Effector memory CD8-positive, alpha-beta T cell (primary cell): ENCODE measurements around the gene TTLL5.

Experiments
- ATAC-seq: fragments of 150-1000 bp; cut with Tn5 transposase; replicated peaks from 2 replicates; pipeline ENCODE4 v1.10.0; 2021; ENCODE audit warnings: mild to moderate bottlenecking, moderate library complexity
- DNase-seq, 3 experiments: peaks; one replicate each; pipeline ENCODE4 v3.0.0; 2021
- H3K27ac Mint-ChIP-seq, 2 donors: one replicate each; pipeline ENCODE4 v1.8.0; 2022; ENCODE audit warnings: mild to moderate bottlenecking in 2 of 2, mixed read lengths in 2 of 2, moderate library complexity in 2 of 2
- H3K27me3 Mint-ChIP-seq, 2 donors: one replicate each; pipeline ENCODE4 v1.8.0; 2022; ENCODE audit warnings: mixed read lengths in 2 of 2
- H3K36me3 Mint-ChIP-seq: one replicate; pipeline ENCODE4 v1.8.0; 2022; ENCODE audit warnings: mild to moderate bottlenecking, moderate library complexity, mixed read lengths; ENCODE audit not compliant: insufficient read depth
- H3K4me1 Mint-ChIP-seq, 2 donors: one replicate each; pipeline ENCODE4 v1.8.0; 2022; ENCODE audit warnings: low read depth in 2 of 2, mixed read lengths in 2 of 2
- H3K4me3 Mint-ChIP-seq, 2 donors: one replicate each; pipeline ENCODE4 v1.8.0; 2022; ENCODE audit warnings: mild to moderate bottlenecking in 2 of 2, mixed read lengths in 2 of 2, moderate library complexity in 2 of 2
- H3K9me3 Mint-ChIP-seq, 2 donors: one replicate each; pipeline ENCODE4 v1.8.0; 2022; ENCODE audit warnings: mixed read lengths in 2 of 2

The TTLL5 gene

DNA sequence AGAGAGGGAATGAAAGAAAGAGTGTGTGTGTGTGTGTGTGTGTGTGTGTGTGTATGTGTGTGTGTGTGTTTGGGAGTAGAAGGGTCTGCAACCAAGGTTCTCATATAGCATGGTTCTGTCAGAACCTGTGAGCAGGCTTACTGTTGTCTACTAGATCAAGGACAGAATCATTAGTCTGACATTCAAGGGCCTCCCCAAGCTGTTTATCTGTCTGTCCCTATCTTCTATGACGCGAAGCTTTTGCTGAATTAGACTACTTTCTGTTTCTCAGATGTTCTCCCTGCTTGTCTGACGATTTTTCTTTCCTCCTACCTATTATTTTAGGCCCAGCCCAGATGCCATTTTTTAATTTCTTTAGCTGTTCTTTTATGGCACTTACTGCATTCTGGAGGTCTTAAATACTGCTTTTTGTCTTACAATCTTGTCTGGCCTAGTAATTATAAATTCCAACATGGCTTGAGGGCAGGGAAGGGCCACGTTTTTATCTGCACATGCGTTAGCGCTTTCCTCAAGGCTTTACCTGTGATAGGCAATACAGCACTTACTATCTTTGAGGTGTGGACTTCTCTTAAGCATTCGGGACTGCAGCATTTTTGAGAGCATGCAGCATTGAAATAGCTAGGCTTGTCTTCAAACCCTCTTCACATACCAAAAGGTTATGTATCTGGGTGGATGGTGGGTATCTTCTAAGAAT is 150.2 kb downstream of the TTLL5 start:
- DNase-seq (no peak), ATAC-seq (no peak)
- no peaks in the 10 kb centered on the region for H3K9me3 Mint-ChIP-seq
- H3K27ac Mint-ChIP-seq = no peak overlapping the region
- H3K4me1 Mint-ChIP-seq = no peaks in the 10 kb centered on the region
- H3K4me3 Mint-ChIP-seq = no peak overlapping the region
- H3K27me3 Mint-ChIP-seq = no peaks in the 10 kb centered on the region
- H3K36me3 Mint-ChIP-seq = peaks cover 10% of the 10 kb centered on the region

DNA sequence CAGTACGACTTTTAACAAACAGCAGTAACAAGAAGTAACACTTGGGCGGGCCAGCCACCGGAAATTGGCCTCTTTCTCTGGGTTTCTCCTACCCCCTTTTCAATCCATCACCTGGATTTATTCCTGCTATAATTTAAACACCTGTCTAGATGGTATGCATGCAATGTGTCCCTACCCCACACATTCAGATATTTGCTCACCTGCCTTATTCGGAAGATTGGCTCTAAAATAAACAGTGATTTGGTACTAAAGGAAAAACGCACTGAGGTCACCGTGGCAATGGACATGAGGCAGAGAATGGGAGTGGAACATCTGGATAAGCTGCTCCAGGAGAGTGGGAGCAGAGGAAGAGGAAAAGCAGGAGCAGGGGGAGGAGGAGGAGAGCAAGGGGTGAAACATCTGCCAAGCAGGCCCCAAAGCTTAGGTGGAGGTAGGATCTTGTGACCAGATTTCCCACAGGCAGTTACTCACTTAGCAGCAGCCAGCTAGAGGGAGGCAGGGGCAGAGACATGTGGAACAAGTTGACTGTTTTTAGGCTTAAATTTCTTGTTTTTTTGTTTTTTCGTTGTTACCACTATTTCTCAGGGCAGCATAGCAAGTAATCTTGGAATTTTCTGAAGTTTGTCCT is 150.9 kb downstream of the TTLL5 start:
- H3K27me3 Mint-ChIP-seq = no peaks in the 10 kb centered on the region
- no peak for DNase-seq
- H3K9me3 Mint-ChIP-seq = no peaks in the 10 kb centered on the region
- no peak overlapping the region for H3K4me3 Mint-ChIP-seq
- no peak overlapping the region for H3K27ac Mint-ChIP-seq
- no peak for ATAC-seq
- H3K4me1 Mint-ChIP-seq = no peaks in the 10 kb centered on the region
- H3K36me3 Mint-ChIP-seq = peaks cover 7% of the 10 kb centered on the region

DNA sequence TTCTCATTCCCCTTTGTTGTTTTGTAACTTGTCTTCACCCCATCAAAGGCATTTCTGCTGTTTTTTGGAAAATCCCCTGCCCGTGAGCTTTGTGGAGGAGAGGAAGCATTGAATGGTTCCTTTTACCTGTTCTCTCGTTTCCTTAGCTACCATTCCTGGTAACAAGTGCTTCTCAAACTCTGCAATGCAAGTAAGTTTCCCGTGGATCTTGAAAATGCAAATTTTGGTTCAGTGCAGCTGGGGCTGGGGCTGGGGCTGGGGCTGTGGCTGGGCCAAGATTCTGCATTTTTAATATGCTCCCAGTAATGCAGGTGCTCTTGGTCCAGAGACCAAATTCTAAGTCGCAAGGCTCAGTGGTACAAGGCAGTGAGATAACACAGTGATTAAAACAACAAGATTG is 151.6 kb downstream of the TTLL5 start:
- Mint-ChIP-seq H3K9me3 (no peaks in the 10 kb centered on the region), H3K27ac (no peak overlapping the region), H3K36me3 (peaks cover 7% of the 10 kb centered on the region), H3K27me3 (no peaks in the 10 kb centered on the region), H3K4me3 (no peak overlapping the region), H3K4me1 (no peaks in the 10 kb centered on the region)
- DNase-seq (no peak), ATAC-seq (no peak)

DNA sequence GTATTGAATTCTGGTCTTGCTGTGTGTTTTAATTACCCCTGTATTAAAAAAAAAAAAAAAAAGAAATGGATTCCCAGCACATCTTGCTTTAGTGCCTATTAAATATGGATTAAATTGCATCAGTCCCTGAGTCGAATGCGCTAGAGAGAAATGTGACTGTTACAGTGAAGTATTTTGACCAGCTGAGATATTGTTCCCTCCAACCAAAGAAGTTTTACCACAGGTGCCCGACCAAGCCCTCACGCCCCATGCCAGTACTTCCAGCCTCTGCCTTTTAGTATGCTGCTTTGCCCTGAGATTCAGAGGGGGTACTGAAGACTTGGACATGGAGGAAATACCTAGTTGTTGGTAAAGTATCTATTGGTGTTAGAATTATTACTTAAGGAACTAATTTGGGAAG is 159.7 kb downstream of the TTLL5 start:
- Mint-ChIP-seq H3K4me1 (no peaks in the 10 kb centered on the region), H3K36me3 (peaks cover 12% of the 10 kb centered on the region), H3K27ac (no peak overlapping the region), H3K9me3 (no peaks in the 10 kb centered on the region), H3K27me3 (no peaks in the 10 kb centered on the region), H3K4me3 (no peak overlapping the region)
- no peak for DNase-seq
- ATAC-seq = no peak

DNA sequence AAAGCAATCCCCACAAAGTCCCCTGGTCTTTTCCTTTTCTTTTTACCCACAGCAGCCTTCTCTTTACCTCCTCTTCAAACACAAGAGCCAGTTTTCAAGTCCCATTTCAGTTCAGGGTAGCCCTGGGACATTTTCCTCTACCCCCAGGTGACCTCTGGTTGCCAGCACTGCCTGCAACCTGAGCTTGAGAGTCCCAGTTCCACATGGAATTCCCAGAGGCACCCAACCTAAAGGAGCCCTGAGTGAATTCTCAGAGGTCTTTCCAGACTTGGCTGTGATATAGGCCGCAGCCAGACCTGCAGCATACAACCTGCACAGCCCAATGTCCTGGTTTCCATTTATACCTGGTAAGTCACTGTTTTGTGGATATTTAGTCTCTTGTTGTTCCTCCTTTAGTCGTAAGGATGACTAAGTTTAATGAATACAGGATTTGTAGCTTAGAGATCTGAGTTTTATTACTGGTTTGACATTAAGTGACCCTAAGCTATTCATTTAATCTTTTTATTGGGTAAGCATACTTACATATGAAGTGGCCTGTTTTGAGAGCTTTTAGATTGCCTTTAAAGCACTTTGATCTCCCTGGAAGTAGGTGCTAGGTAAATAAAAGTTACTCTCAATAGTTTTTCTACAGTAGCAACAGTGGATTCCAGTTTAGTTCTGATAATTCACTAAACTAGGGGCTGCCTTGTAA is 160.9 kb downstream of the TTLL5 start:
- Mint-ChIP-seq H3K27me3 (no peaks in the 10 kb centered on the region), H3K27ac (peak overlapping the region in 1 of 2 donors; percentile 23), H3K36me3 (peaks cover 12% of the 10 kb centered on the region), H3K9me3 (no peaks in the 10 kb centered on the region), H3K4me3 (no peak overlapping the region), H3K4me1 (no peaks in the 10 kb centered on the region)
- no peak for ATAC-seq
- DNase-seq = no peak

DNA sequence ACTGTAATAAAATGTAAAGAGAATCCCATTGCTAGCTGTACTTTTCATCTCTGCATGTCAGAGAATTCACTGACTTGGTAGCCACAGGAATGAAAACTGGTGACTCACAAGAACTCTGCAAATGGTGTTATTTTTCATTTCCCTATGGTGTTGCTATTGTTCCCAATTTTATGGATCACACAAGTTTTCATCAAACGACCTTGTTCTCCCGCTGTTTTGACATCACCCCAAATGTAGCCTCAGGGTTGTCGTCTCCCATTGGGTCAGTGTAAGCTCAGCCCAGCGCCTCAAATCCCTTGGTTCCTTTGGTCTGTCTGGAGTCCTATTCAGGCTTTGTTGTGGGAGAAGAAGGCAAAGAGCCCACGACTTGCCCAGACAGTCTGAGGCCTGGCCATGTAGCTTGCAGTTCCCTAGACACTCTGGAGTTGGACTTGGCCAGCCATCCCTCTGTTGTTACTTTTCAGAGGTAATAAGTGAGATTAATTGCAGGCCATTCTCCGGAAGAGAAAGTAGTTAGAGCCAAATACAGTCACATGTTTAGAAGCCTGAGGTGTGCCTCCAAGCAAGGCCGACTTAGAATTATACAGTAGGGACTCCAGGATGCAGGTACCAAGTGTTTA is 161.6 kb downstream of the TTLL5 start:
- Mint-ChIP-seq H3K36me3 (peaks cover 12% of the 10 kb centered on the region), H3K4me1 (no peaks in the 10 kb centered on the region), H3K27ac (peak overlapping the region in 1 of 2 donors; percentile 23), H3K4me3 (no peak overlapping the region), H3K27me3 (no peaks in the 10 kb centered on the region), H3K9me3 (no peaks in the 10 kb centered on the region)
- DNase-seq (no peak), ATAC-seq (no peak)

DNA sequence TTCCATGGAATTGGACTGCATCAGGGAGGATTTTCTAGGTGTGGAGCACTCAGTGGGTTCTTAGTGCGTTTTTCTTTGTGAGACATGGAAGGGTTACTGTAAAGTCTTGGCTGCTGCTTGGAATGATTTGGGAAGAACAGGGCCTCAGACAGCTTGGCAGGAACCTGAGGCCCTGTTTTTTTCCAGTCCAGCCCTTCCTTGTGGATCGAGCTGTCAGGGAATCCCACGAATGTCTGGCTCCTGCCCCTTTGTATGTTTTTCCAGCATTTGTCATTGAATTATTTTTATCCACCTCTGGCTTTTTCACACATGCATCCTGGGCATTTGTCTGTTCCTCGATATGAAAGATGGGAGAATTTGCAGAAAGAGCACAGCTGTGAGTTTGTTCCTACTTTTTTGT is 162.3 kb downstream of the TTLL5 start:
- DNase-seq (no peak), ATAC-seq (no peak)
- H3K27ac Mint-ChIP-seq = no peak overlapping the region
- H3K4me3 Mint-ChIP-seq = no peak overlapping the region
- no peaks in the 10 kb centered on the region for H3K4me1 Mint-ChIP-seq
- no peaks in the 10 kb centered on the region for H3K27me3 Mint-ChIP-seq
- no peaks in the 10 kb centered on the region for H3K9me3 Mint-ChIP-seq
- peaks cover 12% of the 10 kb centered on the region for H3K36me3 Mint-ChIP-seq

DNA sequence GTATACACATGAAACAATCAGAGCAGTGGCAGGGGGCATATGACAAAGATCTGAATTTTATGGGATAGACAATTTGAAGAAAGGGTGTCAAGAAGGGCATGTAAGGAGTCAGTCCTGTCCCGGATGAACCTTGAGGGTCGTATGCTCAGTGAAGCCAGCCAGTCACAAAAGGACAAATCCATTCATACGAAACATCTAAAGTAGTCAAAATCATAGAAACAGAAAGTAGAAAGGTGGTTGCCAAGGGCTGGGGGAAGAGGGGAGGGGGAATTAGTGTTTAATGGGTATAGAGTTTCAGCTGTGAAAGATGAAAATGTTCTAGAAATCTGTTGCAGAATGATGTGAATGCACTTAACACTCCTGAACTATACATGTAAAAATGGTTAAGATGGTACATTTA is 163.3 kb downstream of the TTLL5 start:
- ATAC-seq (no peak), DNase-seq (no peak)
- no peak overlapping the region for H3K4me3 Mint-ChIP-seq
- H3K27me3 Mint-ChIP-seq = no peaks in the 10 kb centered on the region
- no peaks in the 10 kb centered on the region for H3K4me1 Mint-ChIP-seq
- peaks cover 12% of the 10 kb centered on the region for H3K36me3 Mint-ChIP-seq
- no peaks in the 10 kb centered on the region for H3K9me3 Mint-ChIP-seq
- no peak overlapping the region for H3K27ac Mint-ChIP-seq

DNA sequence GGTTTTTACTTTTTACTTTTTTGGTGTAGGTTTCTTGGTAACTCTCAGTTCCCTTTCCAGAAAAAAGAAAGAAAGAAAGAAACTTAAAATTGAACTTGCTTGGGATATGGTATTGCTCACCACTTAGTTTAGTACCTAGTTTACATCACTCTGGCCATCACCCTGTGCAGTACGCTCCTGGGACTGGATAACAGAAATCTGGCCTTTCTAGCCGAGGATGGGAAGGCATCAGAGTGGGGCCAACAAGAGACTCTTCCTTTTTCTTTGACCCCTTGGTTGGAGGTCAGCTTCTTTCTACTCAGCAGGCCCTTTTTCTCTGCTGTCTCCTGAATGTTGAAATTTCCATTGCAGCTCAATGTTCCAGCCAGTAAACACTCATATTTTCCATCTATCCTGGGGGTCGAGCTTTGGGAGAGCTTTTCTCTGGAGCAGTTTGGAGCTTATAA is 164.1 kb downstream of the TTLL5 start:
- no peak overlapping the region for H3K27ac Mint-ChIP-seq
- no peaks in the 10 kb centered on the region for H3K4me1 Mint-ChIP-seq
- DNase-seq = no peak
- no peak overlapping the region for H3K4me3 Mint-ChIP-seq
- H3K27me3 Mint-ChIP-seq = no peaks in the 10 kb centered on the region
- H3K9me3 Mint-ChIP-seq = no peaks in the 10 kb centered on the region
- ATAC-seq = no peak
- peaks cover 8% of the 10 kb centered on the region for H3K36me3 Mint-ChIP-seq

DNA sequence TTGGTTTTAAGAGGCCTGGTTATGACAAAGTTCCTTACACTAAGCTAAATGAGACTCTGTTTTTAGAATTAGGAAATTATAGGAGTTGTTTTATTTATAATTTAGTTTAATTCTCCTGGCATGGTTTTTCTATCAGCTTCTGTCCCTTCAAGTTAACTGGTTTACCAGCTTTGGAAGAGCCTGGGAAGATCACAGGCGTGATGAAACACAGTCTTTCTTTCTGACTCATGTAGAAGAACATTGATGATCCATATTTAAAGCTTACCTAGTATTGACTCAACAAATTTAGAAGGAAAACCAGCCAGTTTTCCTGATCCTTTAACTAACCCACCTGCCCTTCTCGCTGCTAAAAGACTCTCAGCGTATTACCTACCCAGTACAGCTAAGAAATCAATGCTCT is 165.6 kb downstream of the TTLL5 start:
- Mint-ChIP-seq H3K27ac (no peak overlapping the region), H3K4me3 (no peak overlapping the region), H3K36me3 (peaks cover 3% of the 10 kb centered on the region), H3K4me1 (no peaks in the 10 kb centered on the region), H3K27me3 (no peaks in the 10 kb centered on the region), H3K9me3 (no peaks in the 10 kb centered on the region)
- ATAC-seq = no peak
- no peak for DNase-seq

DNA sequence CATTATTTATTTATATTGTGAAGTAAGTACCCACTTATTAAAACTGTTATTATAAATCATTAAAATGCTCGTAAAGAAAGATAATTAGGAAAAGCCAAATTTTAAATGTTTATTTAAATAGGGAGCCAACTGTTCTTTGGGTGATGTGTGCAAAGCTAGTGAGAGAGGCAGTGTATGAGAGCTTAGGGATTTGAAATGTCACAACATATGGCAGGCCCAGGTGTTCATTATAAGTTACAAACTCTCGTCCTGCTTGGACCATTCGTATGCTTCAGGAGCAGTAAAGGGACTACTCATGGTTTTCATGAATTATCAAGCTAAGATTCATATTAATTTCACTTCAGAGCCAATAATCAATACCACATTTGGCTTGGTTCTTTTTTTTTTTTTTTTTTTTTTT is 166.3 kb downstream of the TTLL5 start:
- Mint-ChIP-seq H3K27ac (no peak overlapping the region), H3K36me3 (no peaks in the 10 kb centered on the region), H3K27me3 (no peaks in the 10 kb centered on the region), H3K4me3 (no peak overlapping the region), H3K4me1 (no peaks in the 10 kb centered on the region), H3K9me3 (no peaks in the 10 kb centered on the region)
- no peak for DNase-seq
- ATAC-seq = no peak

DNA sequence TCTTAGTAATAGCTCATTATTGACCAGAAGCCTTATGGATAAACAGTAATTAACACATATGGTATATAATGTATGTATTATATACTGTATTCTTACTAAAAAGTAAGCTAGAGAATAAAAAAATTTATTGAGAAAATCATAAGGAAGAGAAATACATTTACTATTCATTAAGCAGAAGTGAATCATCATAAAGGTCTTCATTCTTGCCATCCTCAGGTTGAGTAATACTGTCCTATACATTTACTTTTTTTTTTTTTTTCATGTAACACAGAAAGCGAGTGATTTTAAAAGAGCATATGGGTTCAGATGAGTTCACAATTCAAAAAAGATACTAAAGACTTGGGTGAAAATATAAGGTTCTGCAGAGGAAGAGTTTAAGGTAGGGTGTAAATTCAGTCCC is 168.3 kb downstream of the TTLL5 start:
- Mint-ChIP-seq H3K4me1 (no peaks in the 10 kb centered on the region), H3K4me3 (no peak overlapping the region), H3K27me3 (no peaks in the 10 kb centered on the region), H3K36me3 (peaks cover 2% of the 10 kb centered on the region), H3K9me3 (no peaks in the 10 kb centered on the region), H3K27ac (no peak overlapping the region)
- DNase-seq = no peak
- no peak for ATAC-seq

DNA sequence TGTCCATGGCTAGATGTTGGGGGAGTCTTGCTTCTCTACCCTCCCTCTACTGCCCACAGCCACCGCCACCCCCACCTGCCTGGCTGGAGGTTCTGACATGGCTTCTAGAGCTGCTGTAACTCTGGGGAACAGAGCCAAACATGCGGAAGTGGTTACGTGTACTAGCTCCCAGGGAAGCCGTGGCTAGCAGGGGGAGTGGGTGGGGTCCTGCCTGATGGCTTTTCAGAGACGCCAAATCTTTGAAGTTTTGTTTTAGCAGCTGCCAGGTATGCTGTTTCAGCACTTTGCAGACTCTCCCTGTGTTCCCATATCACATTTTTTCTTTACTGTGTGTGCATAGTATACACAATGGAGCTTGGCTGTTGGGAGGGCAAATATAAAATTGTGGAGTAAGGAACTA is 170.4 kb downstream of the TTLL5 start:
- no peaks in the 10 kb centered on the region for H3K9me3 Mint-ChIP-seq
- H3K4me3 Mint-ChIP-seq = peak overlapping the region; percentile 9 to 19
- H3K36me3 Mint-ChIP-seq = peaks cover 2% of the 10 kb centered on the region
- H3K27me3 Mint-ChIP-seq = no peaks in the 10 kb centered on the region
- peak; percentile 51 for ATAC-seq
- H3K27ac Mint-ChIP-seq = peak overlapping the region; percentile 52 to 72
- peak in 1 of 3 experiments; percentile 3 for DNase-seq
- H3K4me1 Mint-ChIP-seq = no peaks in the 10 kb centered on the region

DNA sequence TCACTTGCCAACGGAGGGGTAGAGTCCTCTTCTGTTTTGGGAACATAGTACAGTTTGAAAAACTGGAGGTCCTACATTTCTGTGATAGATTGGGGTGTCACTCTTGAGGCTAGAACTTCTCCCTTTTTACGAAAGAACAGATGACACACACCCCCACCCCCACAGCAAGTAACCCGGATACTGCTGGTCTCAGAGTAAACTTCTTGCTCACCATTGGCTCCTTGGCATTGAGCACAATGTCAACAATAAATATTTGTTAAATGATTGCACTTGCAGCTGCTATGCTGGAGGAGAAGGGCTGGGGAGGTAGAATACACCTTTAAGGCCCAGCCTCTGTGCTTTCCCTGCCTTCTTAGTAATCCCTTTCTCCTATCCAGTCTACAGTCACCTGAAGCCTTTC is 170.9 kb downstream of the TTLL5 start:
- DNase-seq = no peak
- Mint-ChIP-seq H3K27ac (no peak overlapping the region), H3K4me1 (no peaks in the 10 kb centered on the region), H3K9me3 (no peaks in the 10 kb centered on the region), H3K4me3 (no peak overlapping the region), H3K27me3 (no peaks in the 10 kb centered on the region), H3K36me3 (peaks cover 2% of the 10 kb centered on the region)
- no peak for ATAC-seq
